GM12865 (cell line): ENCODE measurements around the gene ZBTB4.

Experiments used
- DNase-seq: peaks from one replicate; pipeline ENCODE4 v3.0.0; 2010; ENCODE audit warnings: low read depth
- H3K4me3 ChIP-seq: 2 replicates; pipeline ENCODE4 v1.5.1; 2011; ENCODE audit warnings: mild to moderate bottlenecking, low read depth, low read length, control low read depth
- CTCF ChIP-seq: IDR thresholded peaks from 2 replicates; pipeline ENCODE4 v1.5.1; 2011; ENCODE audit warnings: low read length, control low read depth, low read depth, inconsistent platforms; ENCODE audit not compliant: insufficient read depth; ENCODE audit errors: missing control alignments

ZBTB4 gene

GRCh38 chr17:7479213-7480088, at the start of gene ZBTB4:
Gene ZBTB4 (minus strand): TSS chr17:7479631. CDS start chr17:7466801, 12,830 bp downstream.
- DNase-seq = peak; percentile 58

GRCh38 chr17:7528842-7529241, 49.4 kb upstream of the ZBTB4 start:
- no peak for DNase-seq
- no peak overlapping the region for H3K4me3 ChIP-seq
- no peak for TF ChIP-seq CTCF

More at GRCh38 chr17:7479213-7480088, at the start of gene ZBTB4:
- TF ChIP-seq CTCF = no peak
- H3K4me3 ChIP-seq = peak within 1 kb of the TSS; percentile 81

GRCh38 chr17:7523033-7523432, 43.6 kb upstream of the ZBTB4 start:
- peak; percentile 50 for DNase-seq
- peak; percentile 56 for TF ChIP-seq CTCF
- no peak overlapping the region for H3K4me3 ChIP-seq

GRCh38 chr17:7515911-7516610, 36.6 kb upstream of the ZBTB4 start:
- DNase-seq = no peak
- H3K4me3 ChIP-seq = no peak overlapping the region

GRCh38 chr17:7513850-7514419, 34.5 kb upstream of the ZBTB4 start:
- no peak for DNase-seq
- no peak overlapping the region for H3K4me3 ChIP-seq
- TF ChIP-seq CTCF = no peak

More at GRCh38 chr17:7515911-7516610, 36.6 kb upstream of the ZBTB4 start:
- TF ChIP-seq CTCF = no peak

GRCh38 chr17:7512824-7513540, 33.6 kb upstream of the ZBTB4 start:
- DNase-seq = no peak

More at GRCh38 chr17:7512824-7513540, 33.6 kb upstream of the ZBTB4 start:
- no peak overlapping the region for H3K4me3 ChIP-seq
- TF ChIP-seq CTCF = no peak
